NCI-H2081 (cell line): ENCODE measurements around the gene GDF10.

ENCODE experiments used
- DNase-seq, 2 experiments: peaks; one replicate each; lab custom pipeline; 2025; lab: John Stamatoyannopoulos, UW

GDF10 gene, protein sequence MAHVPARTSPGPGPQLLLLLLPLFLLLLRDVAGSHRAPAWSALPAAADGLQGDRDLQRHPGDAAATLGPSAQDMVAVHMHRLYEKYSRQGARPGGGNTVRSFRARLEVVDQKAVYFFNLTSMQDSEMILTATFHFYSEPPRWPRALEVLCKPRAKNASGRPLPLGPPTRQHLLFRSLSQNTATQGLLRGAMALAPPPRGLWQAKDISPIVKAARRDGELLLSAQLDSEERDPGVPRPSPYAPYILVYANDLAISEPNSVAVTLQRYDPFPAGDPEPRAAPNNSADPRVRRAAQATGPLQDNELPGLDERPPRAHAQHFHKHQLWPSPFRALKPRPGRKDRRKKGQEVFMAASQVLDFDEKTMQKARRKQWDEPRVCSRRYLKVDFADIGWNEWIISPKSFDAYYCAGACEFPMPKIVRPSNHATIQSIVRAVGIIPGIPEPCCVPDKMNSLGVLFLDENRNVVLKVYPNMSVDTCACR

DNA sequence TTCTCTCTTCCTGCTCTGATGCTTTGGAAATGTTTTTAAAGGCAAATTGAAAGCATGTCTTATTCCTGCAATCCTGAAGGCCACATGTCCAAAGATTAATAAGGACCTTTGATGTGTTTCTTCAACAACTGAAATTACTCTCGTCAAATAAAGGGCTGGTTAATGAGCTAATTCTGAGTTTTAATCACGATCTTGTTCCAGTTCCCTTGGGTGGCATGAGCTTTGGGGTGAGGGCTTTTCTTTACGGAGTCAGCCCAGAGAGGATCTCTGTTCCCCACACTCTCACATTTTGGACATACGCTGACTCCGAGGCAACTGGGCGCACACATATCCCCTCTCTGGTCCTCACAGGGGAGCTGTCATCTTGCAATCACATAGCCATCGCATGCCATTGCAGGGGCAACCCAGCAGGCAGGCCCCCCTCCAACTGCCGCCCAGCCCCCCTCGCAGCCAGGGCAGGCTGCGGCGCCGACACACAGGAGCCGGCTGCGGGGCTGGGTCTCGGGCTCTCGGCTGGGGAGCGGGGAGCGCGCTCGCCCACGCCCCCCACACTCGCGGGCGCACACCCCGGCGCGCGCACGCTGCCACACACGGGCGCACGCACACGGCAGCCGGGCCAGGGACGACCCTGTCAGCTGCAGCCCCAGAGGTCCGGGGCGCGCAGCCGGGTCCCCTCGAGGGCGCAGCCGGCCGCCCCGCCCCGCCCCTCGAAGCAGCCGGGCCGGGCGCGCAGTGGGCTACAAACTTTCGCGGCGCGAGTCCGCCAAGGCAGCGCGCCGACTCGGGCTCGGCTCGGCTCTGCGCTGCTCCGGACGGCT lies at the start of gene GDF10:
Gene GDF10 (plus strand): TSS at position 587 of the 818 bp plus-strand sequence. CDS start 455 bp downstream, outside the sequence.
- no peak for DNase-seq

DNA sequence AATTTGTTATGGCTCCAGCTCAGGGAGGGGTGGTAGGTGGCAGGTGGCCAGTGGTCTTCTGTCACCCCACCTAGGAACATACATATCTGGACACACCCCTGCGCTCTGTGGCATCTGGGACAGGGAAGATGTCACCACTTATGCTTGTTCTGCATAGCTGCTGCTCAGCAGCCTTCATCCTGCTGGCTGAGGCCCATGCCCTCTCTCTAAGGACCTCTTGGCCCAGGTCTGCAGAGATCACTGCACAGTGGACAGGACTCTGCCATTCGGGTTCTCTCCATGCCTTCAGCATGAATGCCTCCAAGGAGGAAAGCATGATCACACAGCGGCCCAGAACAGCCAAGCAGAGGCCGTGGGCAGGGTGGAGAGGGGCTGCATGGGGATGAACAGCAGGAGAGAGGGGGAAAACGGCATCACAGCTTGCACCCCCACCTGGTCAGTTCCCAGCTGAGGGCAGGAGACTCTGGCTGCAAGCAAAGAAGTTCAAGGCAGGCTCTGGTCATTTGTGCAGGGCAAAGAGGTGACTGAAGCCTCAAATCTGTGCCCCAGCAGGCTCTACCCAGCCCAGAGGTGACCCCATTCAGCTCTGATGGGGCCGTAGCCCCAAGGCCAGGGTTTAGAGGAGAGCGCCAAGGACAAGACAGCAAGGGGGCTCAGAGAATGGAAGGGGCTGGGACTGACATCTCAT lies 47.8 kb upstream of the GDF10 start:
- no peak for DNase-seq

DNA sequence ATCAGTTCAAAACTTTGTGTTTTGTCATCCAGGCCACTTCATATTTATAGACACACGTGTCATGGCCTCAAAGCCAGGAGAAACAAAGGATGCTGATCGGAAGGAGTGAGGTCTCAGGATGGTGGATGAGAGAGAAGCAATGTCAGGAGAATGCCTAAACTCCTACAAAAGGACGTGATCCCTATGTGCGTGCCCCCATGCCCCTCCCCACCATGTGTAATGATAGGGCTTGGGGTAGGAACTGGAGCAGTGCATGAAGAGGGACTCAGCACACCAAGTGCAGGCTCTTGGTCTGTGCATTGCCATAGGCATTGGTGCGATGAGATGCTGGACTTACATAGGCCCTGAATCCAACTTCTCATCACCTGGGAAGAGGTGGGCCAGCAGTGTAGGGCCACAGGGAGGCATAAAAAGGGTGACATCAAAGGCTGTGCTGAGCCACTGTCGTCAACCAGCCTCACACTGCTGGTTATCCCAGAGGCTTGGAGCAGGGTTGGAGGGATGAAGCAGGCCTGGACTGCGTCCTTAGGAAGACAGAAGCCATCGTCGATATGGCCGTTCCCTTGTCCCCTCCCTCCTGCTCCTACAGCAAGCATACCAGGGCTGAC lies 46.9 kb upstream of the GDF10 start:
- no peak for DNase-seq

DNA sequence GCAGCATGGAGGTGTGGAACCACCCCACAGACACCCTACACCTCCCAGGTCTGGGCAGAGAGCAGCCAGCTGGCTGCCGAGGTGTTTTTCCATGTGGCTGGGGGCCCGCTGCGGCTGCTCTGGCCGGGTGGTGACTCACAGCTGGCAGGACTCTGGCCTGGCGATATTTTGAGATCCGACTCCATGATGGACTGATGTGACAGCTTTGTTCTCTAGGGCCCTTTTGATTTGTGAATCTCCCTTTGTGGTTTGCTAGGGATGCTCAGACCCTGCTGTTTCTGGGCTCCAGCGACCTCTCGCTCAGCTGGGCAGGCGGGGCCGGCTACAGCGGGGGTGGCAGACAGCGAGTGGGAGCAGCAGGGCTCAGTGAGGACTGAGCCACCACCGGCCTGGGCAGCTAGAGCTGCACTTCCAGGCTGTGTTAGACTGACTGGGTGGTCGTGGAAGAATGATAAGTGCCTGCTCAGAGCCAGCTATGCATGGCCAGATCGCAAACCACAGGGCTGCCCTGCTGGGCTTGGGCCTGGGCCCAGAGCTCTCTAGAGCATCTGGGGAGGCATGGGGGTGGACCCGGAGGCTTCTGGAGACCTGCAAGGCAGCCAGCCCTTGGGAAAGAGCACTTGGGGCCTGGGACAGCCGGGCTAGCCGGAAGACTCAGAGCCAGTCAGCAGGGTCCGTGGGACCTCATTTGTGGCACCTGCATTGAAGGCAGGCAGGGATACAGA lies 46.2 kb upstream of the GDF10 start:
- no peak for DNase-seq

DNA sequence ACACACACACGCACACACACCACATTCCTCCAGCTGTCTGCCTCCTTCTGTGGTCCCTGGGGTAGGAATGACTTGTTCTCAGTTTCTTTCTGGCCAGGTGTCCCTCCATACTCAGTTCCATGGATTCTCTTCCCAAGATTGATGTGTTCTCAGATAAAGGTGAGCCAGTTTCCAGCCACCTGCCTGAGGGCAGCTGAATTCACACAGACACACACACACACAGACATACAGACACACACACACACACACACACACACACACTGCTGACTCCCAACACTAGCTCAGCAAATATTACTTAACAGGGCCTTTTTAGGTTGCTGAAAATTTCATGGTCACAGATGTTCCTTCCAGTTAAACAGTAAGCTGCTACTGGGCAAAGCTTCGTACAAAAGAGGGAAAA lies 45.4 kb upstream of the GDF10 start:
- no peak for DNase-seq

DNA sequence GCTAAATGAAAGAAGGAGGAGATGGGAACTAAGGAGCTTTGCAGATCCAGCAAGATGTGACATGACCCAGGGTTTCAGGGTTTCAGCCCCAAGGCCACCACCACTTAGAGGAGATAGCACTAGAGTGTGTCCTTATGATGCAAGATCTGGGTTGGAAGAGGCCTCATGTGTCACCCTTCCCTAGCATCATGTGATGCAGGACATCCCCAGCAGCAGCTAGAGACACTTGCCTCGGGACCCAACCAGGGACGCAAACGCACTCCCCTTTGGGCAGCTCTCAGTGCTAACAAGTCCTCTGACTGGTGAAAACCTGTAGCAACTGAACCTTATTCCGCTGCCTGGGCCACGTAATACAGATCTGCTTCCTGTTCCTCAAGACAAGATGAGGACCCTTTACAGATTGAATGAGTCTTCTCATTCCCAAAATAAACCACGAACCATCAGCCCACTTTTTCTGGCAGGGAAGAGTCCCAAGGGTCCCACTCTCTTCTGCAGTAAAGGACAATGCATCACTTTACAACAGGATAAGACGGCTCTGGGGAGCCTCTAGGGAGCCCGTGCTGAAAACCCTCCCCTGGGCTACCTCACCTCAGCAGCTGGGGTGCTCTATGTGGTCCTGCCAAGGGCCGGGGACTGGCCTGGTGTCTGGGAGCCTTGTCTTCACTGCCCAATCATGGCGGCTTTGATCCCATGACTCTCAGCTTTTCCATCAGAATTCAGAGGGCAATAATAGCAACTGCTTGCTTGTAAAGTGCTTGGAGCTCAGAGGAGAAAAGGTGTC lies 44.8 kb upstream of the GDF10 start:
- no peak for DNase-seq

DNA sequence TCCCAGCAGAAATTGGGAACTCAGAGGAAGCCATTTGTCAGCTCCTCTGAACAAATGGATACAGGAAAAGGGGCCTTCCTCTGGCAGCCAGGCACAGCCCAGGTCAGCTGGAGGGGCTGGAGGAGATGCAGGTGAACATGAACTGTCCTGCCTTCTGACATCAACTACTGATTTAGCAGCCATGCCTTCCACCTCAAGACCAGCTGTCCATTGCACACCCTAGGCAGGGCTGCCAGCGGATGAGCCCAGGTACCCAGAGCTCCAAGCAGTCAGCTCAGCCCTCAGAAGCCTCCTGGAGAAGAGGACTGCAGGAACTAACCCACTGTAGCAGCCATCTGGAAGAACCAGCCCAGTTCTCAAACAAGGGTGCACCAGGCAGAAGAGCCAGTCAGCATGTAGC lies 44.1 kb upstream of the GDF10 start:
- DNase-seq, result no peak

DNA sequence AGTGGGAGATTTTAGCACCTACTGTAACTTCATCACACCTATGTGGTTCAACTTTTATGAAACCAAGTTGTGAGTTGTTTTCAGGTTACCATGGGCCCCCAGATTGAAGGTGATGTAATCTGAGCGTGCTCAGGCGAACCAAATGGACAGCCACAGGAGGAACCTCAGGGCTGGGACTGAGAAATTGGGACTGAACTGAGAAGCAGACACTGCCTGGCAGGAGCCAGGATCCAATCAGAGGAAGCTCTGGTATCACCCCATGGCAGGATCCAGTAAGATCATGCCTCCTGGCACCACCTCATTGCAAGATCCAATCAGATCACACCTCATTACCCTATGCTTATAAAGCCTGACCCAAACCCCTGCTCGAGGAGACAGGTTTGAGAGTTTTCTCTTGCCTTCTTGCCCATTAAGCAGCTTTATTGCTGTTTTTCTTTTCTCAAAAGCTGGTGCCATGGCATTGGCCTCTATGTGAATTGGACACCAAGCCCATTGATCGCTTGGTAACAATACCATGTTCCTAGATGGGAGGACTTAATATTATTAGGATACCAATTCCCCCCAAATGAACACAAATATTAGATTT lies 43.2 kb upstream of the GDF10 start:
- no peak for DNase-seq

DNA sequence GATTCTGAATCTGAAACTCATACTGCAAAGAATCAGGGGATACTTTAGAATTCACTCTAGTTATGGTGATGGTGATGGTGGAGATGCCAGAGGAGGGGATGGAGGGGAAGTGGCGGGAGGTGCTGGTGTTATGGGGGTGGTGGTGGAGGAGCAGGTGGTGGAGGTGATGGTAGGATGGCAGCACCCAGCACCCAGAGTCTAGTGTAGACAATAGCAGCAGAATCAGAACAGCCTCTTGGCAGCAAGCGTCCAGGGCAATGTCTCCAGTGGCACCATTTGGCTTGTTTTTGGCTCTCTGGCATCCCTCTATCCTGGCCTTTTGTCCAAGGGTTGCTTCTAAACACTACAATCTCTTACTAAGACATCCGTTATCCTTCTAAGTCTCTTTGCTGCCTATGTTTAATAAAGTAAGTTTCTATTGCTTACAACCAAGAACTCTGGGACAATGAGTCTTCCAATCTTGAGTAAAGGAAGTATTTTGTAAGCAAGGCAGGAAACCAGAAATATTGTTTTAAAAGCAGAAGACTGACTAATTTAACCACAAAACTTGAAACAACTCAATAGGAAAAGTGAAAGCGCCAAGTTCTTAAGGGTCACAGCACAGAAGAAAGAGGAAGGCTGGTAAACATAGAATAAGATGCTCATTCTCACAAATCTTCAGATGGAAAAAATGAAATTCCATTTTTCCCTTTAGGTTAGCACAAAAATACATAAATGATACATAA lies 42.4 kb upstream of the GDF10 start:
- DNase-seq, result no peak

DNA sequence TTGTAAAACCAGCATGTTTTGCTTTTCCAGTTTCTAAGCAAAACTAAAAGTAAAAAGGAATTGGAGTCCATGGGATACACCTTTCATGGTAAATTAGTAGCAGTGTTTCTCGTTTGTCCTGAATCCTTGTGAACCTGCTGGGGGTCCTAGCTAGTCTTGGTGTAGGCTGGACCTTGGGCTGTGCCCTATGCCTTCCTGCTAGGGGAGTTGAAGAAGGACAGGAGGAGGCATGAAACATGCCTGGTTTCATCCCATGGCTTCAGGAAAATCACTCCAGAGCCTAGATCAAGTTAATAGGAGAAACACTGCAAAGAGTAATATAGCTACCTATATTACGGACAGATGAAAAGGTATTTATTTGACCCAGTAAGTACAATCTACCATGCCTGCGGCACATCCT lies 41.1 kb upstream of the GDF10 start:
- DNase-seq, result no peak

DNA sequence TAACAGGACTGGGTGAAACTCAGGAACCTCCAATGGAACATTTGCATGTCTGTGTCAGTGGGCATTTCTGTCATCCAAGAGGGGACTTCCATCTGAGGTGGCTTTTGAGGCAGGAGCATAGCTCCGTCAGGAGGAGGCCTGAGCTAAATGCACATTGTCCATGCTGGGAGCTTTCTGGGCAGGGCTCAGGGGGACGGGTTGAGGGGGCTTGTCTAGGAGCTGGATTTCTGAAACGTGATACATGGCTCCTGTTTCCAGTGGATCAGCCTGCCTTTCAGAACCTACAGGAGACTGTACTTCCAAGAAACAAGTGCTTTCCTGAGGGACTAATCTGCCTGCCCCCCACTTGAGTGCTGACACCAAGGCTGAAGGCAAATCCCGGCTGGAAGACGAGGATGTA lies 40.5 kb upstream of the GDF10 start:
- no peak for DNase-seq

DNA sequence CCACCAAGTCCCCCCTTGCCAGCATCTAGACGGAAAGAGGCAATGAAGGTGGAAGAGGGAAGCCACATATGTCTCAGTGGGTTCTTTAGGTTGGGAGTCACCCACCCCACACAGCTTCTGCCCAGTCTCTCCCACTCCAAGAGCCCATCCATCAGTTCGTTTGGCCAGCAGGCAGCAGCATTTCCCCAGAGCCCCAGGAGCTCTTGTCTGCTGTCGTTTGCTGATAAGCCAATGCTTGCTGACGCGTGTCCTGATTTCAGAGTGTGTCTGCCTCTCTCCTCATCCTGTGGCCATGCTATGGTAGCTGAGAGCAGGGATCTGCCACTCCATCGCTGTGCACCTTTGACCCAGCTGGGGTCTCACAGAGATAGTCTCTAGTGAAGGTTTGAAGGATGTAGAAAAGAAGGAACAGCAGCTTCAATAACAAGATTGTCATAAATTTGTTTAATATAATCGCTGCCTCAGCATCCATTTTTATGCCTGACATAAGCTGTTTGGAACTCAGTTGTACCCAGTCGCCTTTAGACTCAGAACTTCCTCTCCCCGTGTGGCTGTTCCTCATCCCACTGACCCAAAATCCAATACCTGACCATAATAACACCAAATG lies 39.4 kb upstream of the GDF10 start:
- no peak for DNase-seq

DNA sequence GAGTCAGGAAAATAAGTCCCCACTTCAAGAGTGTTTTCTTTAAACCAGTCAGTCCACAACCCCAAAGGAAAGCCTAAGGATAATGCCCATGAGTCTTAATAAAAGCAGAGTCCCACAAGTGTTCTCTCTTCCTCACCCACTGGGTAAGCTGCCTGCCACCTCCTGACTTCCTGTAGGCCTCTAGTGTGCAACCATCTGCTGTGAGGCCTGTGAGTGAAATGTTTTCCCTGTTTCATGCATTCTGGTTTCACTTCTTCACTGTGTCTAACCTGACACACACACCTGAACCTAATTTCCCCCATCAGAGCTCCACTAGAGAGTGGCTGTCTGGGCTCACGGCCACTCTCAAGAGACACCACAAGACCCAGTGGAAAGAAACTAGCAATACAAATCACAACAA lies 38.9 kb upstream of the GDF10 start:
- no peak for DNase-seq

DNA sequence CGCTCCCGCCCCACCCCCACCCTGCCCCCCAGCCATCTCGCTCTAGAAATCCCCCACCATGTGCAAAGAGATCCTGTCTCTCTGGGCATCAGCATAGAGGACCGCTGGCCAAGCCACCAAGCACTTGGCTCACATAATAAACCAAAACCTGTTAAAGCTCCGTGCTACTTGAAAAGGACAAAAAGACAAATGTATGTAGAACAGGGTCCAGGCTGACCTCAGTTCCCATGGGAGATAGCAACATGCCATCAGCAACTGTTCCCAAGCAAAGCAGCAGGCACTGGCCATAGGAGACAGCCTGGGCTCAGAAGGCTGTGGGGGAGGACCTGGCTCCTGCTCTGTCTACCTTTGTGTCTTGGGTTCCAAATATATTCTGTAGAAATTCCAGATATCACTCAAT lies 38.4 kb upstream of the GDF10 start:
- DNase-seq, result no peak

DNA sequence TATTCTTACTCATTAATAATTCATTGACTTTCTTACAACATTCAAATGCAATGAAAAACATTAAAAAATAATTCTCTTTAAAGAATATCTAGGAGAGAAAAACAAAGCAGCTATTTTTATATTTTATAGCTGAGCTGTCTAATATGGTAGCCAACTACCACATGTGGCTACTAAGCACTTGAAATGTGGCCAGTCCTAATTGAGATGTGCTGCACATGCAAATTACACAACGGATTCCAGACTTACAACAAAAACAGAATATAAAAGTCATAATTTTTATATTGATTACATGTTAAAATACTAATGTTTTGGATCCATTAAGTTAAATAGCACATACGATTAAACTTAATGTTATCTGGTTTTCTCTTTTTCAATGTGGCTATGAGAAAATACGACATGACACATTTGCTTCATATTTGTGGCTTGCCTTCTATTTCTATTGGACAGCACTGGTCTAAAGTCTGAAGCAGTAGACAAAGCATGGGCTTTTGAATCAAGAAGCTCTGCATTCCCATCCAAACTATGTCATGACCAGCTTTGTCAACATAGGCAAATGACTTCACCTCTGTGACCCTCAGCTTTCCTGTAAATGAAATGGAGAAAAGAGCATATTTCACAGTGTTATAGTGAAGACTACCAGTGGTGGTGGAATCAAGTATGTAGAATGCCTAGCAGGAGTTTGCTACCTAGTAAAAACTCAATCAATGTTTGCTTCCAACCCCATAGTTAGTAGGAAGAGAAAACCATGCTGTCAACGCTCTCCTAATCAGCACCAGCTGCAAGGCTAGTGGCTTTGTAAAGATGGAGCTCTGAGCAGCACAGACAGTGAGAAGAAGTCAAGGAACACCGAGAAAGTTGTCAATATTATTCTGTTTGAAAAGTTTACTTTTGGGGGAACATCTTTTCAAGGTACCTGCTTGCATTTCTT lies 37.1 kb upstream of the GDF10 start:
- no peak for DNase-seq

DNA sequence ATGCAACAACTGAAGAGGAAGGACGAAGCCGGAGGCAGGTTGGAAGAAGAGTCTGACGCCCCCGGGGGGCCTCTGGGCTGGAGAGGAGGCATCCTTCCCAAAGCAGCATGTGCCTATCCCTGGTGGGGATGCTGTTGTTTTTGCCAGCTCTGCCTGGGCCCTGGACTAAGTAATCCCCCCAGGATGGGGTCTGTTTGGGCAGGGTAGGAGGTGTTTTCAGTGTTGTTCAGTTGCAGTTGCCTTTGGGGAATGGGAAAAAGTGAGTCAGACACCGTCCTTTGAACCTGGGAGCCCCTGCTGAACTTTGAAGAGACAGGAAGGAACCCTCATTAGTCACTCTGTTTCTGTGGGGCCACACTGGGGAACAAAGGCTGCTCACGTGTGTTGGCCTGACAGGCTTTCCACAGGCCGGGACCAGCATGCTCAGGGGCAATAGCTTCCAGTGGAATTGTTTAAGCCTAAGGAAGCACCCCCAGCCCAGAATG lies 35.2 kb upstream of the GDF10 start:
- DNase-seq, result no peak

DNA sequence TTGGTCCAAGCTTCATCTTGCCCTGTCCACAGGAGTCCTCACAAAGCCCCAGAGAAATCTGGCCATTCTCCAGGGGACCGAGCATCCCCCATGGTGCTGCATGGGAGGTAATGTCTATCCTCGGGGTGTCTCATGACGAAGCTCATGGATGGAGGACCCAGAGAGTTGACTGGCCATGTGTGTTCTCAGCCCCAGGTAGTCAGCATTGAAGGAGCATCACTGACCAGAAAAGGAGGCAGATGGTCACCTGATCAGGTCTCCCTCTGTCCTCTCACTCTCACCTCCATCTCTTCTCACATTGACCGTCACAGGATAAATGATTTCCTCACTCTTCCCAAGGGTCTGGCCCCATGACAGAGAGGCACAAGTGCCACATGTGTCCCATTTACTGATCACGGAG lies 33.4 kb upstream of the GDF10 start:
- DNase-seq, result no peak

DNA sequence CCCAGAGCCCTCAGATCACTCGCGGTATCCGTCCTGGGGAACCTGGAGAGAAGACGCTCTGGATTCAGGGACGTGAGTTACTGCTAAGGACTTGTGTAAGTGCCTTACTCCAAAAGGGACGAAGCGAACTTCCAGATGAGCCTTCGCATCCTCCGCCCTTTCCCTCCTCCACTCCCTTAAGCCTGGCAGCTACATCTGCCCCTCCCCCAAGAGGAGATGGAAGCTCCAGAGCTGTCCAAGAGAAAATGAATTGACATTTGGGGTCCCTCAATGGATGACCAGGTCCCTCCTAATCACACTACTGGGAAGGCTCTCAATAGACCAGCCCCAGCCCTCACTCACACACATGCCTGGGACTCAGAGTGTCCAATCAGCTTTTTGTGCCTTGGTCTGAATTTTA lies 31.3 kb upstream of the GDF10 start:
- DNase-seq, result no peak
